OCI-LY7 (cell line): Measurements from ENCODE around the gene GALC. TPM values are rescaled to one million over a fixed set of nuclear protein-coding genes. Genes with fewer than 3 reads are reported as not detected.

Experiments
- BruUV-seq: library from RNA; stranded (reverse); fragments of 400-500 nt; replicated peaks from 2 replicates; lab custom pipeline; 2021; lab: Mats Ljungman, UMichigan
- CTCF ChIA-PET: fragments of 300-600 bp; sonication (Branson Sonifier 250); formaldehyde crosslinking; loops from one replicate; lab custom pipeline; 2022; ENCODE audit warnings: antibody characterized with exemption; ENCODE audit not compliant: unreplicated experiment; lab: Charles Lee
- POLR2A ChIA-PET: fragments of 300-600 bp; sonication (Branson Sonifier 250); formaldehyde crosslinking; loops from one replicate; lab custom pipeline; 2022; ENCODE audit warnings: antibody characterized with exemption; lab: Charles Lee
- DNase-seq: peaks from one replicate; pipeline ENCODE4 v3.0.0-alpha.2; 2015; ENCODE audit warnings: low spot score
- H2AFZ ChIP-seq: fragments of 200-600 bp; sonication (generic), shearing (Covaris generic); 2 replicates; pipeline ENCODE4 v1.6.1; 2014; ENCODE audit warnings: mild to moderate bottlenecking, antibody characterized with exemption, low read length, moderate library complexity
- H3K27ac ChIP-seq: fragments of 200-600 bp; sonication (generic); 2 replicates; pipeline ENCODE4 v1.5.1; 2014; ENCODE audit warnings: mixed run types, low read depth, mild to moderate bottlenecking, moderate library complexity, low read length, inconsistent platforms; ENCODE audit not compliant: poor library complexity, severe bottlenecking
- H3K36me3 ChIP-seq: fragments of 200-600 bp; sonication (generic); 2 replicates; pipeline ENCODE4 v1.6.1; 2014; ENCODE audit warnings: mild to moderate bottlenecking, antibody characterized with exemption, low read length, moderate library complexity, mixed read lengths; ENCODE audit not compliant: insufficient read depth
- H3K4me1 ChIP-seq: fragments of 200-600 bp; sonication (generic); 2 replicates; pipeline ENCODE4 v1.5.1; 2014; ENCODE audit warnings: mild to moderate bottlenecking, low read length; ENCODE audit not compliant: insufficient read depth, poor library complexity, severe bottlenecking
- H3K4me2 ChIP-seq: fragments of 200-600 bp; sonication (generic); 2 replicates; pipeline ENCODE4 v1.6.1; 2014; ENCODE audit warnings: mild to moderate bottlenecking, low read length
- H3K4me3 ChIP-seq: fragments of 200-600 bp; sonication (generic); 2 replicates; pipeline ENCODE4 v1.5.1; 2014; ENCODE audit warnings: mild to moderate bottlenecking, low read depth, low read length; ENCODE audit not compliant: poor library complexity, severe bottlenecking
- H3K79me2 ChIP-seq: fragments of 200-600 bp; sonication (generic); 2 replicates; pipeline ENCODE4 v1.6.1; 2016; ENCODE audit warnings: low read depth, mild to moderate bottlenecking, low read length, moderate library complexity, mixed read lengths; ENCODE audit not compliant: insufficient read depth
- H3K9me2 ChIP-seq: fragments of 200-600 bp; sonication (generic); 2 replicates; pipeline ENCODE4 v1.6.1; 2016; ENCODE audit warnings: mild to moderate bottlenecking, low read length, mixed read lengths; ENCODE audit not compliant: insufficient read depth
- H3K9me3 ChIP-seq: fragments of 200-600 bp; sonication (generic); 2 replicates; pipeline ENCODE4 v1.6.1; 2014; ENCODE audit warnings: mild to moderate bottlenecking, mixed run types, low read length, mixed read lengths
- H4K20me1 ChIP-seq: fragments of 200-600 bp; sonication (generic); 2 replicates; pipeline ENCODE4 v1.6.1; 2014; ENCODE audit warnings: mild to moderate bottlenecking, antibody characterized with exemption, low read length, moderate library complexity, mixed read lengths; ENCODE audit not compliant: insufficient read depth
- CTCF ChIP-seq: fragments of 200-600 bp; sonication (generic); conservative IDR thresholded peaks from 2 replicates; pipeline ENCODE4 v1.5.1; 2014; ENCODE audit warnings: mild to moderate bottlenecking, antibody characterized with exemption, low read length, moderate library complexity, mixed read lengths
- EZH2phosphoT487 ChIP-seq: fragments of 200-600 bp; sonication (generic); IDR thresholded peaks from 2 replicates; pipeline ENCODE4 v1.6.1; 2018; ENCODE audit warnings: low read depth, borderline replicate concordance, mild to moderate bottlenecking, mixed run types, antibody characterized with exemption, low read length, moderate library complexity, mixed read lengths
- intact Hi-C: fragments of 100-400 bp; cut with micrococcal nuclease; formaldehyde crosslinking; loops from one replicate; pipeline ENCODE4 v1.10.0; 2022; ENCODE audit not compliant: unreplicated experiment
- total RNA-seq, 2 experiments: library from RNA; depleted of rRNA in 1 of 2; stranded (reverse); fragments of >200 nt in 1 of 2; shearing (Covaris generic) in 1 of 2; gene quantifications; 2 replicates each; pipeline ENCODE4 v1.2.3, GENCODE V29; 2014 to 2022

Gene GALC
- total RNA-seq, 2 experiments from 2014 or later = 4.4 to 18.0 TPM

- Histone ChIP-seq H3K27ac (no peak overlapping the region), H2AFZ (no peak overlapping the region), H3K79me2 (no peaks in the 10 kb centered on the region), H4K20me1 (no peaks in the 10 kb centered on the region), H3K9me2 (no peaks in the 10 kb centered on the region), H3K9me3 (no peaks in the 10 kb centered on the region), H3K4me1 (peaks cover 18% of the 10 kb centered on the region), H3K4me3 (no peak overlapping the region), H3K4me2 (no peak overlapping the region), H3K36me3 (no peaks in the 10 kb centered on the region)
- intact Hi-C loops = no loop called here
- DNase-seq = no peak
- no TSS peak for BruUV-seq
- TF ChIP-seq CTCF = no peak
- TF ChIP-seq EZH2phosphoT487 = no peak
- ChIA-PET POLR2A (no interaction called here), CTCF (no interaction called here)
Measured at GRCh38 chr14:87998482-87998881, 5.5 kb upstream of the GALC start.

GRCh38 chr14:87996291-87996592, 3.3 kb upstream of the GALC start:
- no peak for DNase-seq
- Histone ChIP-seq H3K27ac (no peak overlapping the region), H3K79me2 (no peaks in the 10 kb centered on the region), H3K4me1 (peaks cover 19% of the 10 kb centered on the region), H2AFZ (no peak overlapping the region), H3K9me3 (no peaks in the 10 kb centered on the region), H4K20me1 (no peaks in the 10 kb centered on the region), H3K36me3 (no peaks in the 10 kb centered on the region), H3K4me2 (no peak overlapping the region), H3K4me3 (no peak overlapping the region), H3K9me2 (no peaks in the 10 kb centered on the region)
- ChIA-PET CTCF (no interaction called here), POLR2A (interaction anchor here (5.1 kb wide), 1 partner anchor 8 kb away, joined by 66 read pairs; the partner anchor contains the start of gene GPR65)
- TF ChIP-seq EZH2phosphoT487 (no peak), CTCF (no peak)
- intact Hi-C loops = no loop called here
- no TSS peak for BruUV-seq

GRCh38 chr14:87995500-87996290, 2.7 kb upstream of the GALC start:
- Histone ChIP-seq H4K20me1 (no peaks in the 10 kb centered on the region), H2AFZ (no peak overlapping the region; the same call in 1 of the 2 replicates), H3K36me3 (no peaks in the 10 kb centered on the region), H3K9me2 (no peaks in the 10 kb centered on the region), H3K4me2 (no peak overlapping the region), H3K79me2 (no peaks in the 10 kb centered on the region), H3K4me3 (no peak overlapping the region), H3K27ac (no peak overlapping the region), H3K4me1 (peaks cover 19% of the 10 kb centered on the region), H3K9me3 (no peaks in the 10 kb centered on the region)
- BruUV-seq = no TSS peak
- TF ChIP-seq CTCF (no peak), EZH2phosphoT487 (no peak)
- DNase-seq = no peak
- intact Hi-C loops = no loop called here
- ChIA-PET POLR2A (interaction anchor here (0.6 to 5.1 kb wide), 6 partner anchors 9 to 700 kb away, joined by 3 to 66 read pairs (median 4); partner anchors contain the start of gene GPR65), CTCF (no interaction called here)
